ENCODE measurements around the gene ZYG11A.

ZYG11A gene

GRCh38 chr1:52877554-52877953, 35.0 kb downstream of the ZYG11A start:
- DNase-seq (ENCODE audit: low spot score): no peak

- no peak for DNase-seq (ENCODE audit: low spot score)
Measured at GRCh38 chr1:52880206-52880605, 37.6 kb downstream of the ZYG11A start.

- DNase-seq (ENCODE audit: low spot score): no peak
Measured at GRCh38 chr1:52887483-52887882, 44.9 kb downstream of the ZYG11A start.

GRCh38 chr1:52892424-52893215, 50.1 kb downstream of the ZYG11A start:
- no peak for DNase-seq (ENCODE audit: low spot score)

GRCh38 chr1:52899445-52899894, 56.9 kb downstream of the ZYG11A start:
- DNase-seq (ENCODE audit: low spot score): no peak

GRCh38 chr1:52900402-52900801, 57.8 kb downstream of the ZYG11A start:
- no peak for DNase-seq (ENCODE audit: low spot score)

GRCh38 chr1:52901384-52901783, 58.8 kb downstream of the ZYG11A start:
- no peak for DNase-seq (ENCODE audit: low spot score)

- no peak for DNase-seq (ENCODE audit: low spot score)
Measured at GRCh38 chr1:52904208-52904926, 61.8 kb downstream of the ZYG11A start.

- DNase-seq (ENCODE audit: low spot score): peak; percentile 59
Measured at GRCh38 chr1:52904927-52905698, 62.6 kb downstream of the ZYG11A start.

- DNase-seq (ENCODE audit: low spot score): peak; percentile 52
Measured at GRCh38 chr1:52906135-52906603, 63.6 kb downstream of the ZYG11A start.

GRCh38 chr1:52907068-52907811, 64.7 kb downstream of the ZYG11A start:
- DNase-seq (ENCODE audit: low spot score): no peak

- DNase-seq (ENCODE audit: low spot score): no peak
Measured at GRCh38 chr1:52907812-52908153, 65.2 kb downstream of the ZYG11A start.

- DNase-seq (ENCODE audit: low spot score): no peak
Measured at GRCh38 chr1:52911541-52911940, 69.0 kb downstream of the ZYG11A start.

- no peak for DNase-seq (ENCODE audit: low spot score)
Measured at GRCh38 chr1:52913014-52913413, 70.5 kb downstream of the ZYG11A start.

GRCh38 chr1:52913537-52913936, 71.0 kb downstream of the ZYG11A start:
- DNase-seq (ENCODE audit: low spot score): peak; percentile 28

GRCh38 chr1:52914463-52914862, 71.9 kb downstream of the ZYG11A start:
- no peak for DNase-seq (ENCODE audit: low spot score)

GRCh38 chr1:52915211-52915854, 72.8 kb downstream of the ZYG11A start:
- peak; percentile 55 for DNase-seq (ENCODE audit: low spot score)

GRCh38 chr1:52915855-52916220, 73.3 kb downstream of the ZYG11A start:
- DNase-seq (ENCODE audit: low spot score): no peak

- DNase-seq (ENCODE audit: low spot score): no peak
Measured at GRCh38 chr1:52916241-52916975, 73.8 kb downstream of the ZYG11A start.

GRCh38 chr1:52917156-52917555, 74.6 kb downstream of the ZYG11A start:
- no peak for DNase-seq (ENCODE audit: low spot score)

- no peak for DNase-seq (ENCODE audit: low spot score)
Measured at GRCh38 chr1:52917581-52917980, 75.0 kb downstream of the ZYG11A start.
